Mesothelial cell of epicardium (in vitro differentiated cells): ENCODE measurements around the gene NEU1. TPM values are rescaled to one million over a fixed set of nuclear protein-coding genes. Genes with fewer than 3 reads are reported as not detected.
"Not testable (repeated sequence)": the region's sequence is repeated elsewhere in the genome, so short reads cannot be mapped to it uniquely, and the experiment has no call there.

Experiments used
- DNase-seq, 2 experiments: peaks; one replicate each; pipeline ENCODE4 v3.0.0; 2021; ENCODE audit warnings: low spot score in 2 of 2; ENCODE audit not compliant: unreplicated experiment in 2 of 2
- H3K27ac Mint-ChIP-seq: 2 replicates; pipeline ENCODE4 v1.8.0; 2021; ENCODE audit warnings: mixed read lengths
- H3K27me3 Mint-ChIP-seq: 2 replicates; pipeline ENCODE4 v1.8.0; 2021; ENCODE audit warnings: low read depth, mixed read lengths
- H3K36me3 Mint-ChIP-seq: 2 replicates; pipeline ENCODE4 v1.8.0; 2021; ENCODE audit warnings: mixed read lengths
- H3K4me1 Mint-ChIP-seq: 2 replicates; pipeline ENCODE4 v1.8.0; 2021; ENCODE audit warnings: mixed read lengths
- H3K4me3 Mint-ChIP-seq: 2 replicates; pipeline ENCODE4 v1.8.0; 2021; ENCODE audit warnings: mild to moderate bottlenecking, moderate library complexity, mixed read lengths
- H3K9me3 Mint-ChIP-seq: 2 replicates; pipeline ENCODE4 v1.8.0; 2021; ENCODE audit warnings: mixed read lengths
- CTCF ChIP-seq: fragments of 200-600 bp; sonication (generic); IDR thresholded peaks from one replicate; pipeline ENCODE4 v1.5.0; 2021; ENCODE audit warnings: antibody characterized with exemption; ENCODE audit not compliant: unreplicated experiment
- total RNA-seq: library from RNA; stranded (reverse); gene quantifications from 3 replicates; pipeline ENCODE4 v1.2.1, GENCODE V29; 2021

NEU1 gene
- total RNA-seq, 1 donor from 2014 or later: 24.7 TPM

DNA sequence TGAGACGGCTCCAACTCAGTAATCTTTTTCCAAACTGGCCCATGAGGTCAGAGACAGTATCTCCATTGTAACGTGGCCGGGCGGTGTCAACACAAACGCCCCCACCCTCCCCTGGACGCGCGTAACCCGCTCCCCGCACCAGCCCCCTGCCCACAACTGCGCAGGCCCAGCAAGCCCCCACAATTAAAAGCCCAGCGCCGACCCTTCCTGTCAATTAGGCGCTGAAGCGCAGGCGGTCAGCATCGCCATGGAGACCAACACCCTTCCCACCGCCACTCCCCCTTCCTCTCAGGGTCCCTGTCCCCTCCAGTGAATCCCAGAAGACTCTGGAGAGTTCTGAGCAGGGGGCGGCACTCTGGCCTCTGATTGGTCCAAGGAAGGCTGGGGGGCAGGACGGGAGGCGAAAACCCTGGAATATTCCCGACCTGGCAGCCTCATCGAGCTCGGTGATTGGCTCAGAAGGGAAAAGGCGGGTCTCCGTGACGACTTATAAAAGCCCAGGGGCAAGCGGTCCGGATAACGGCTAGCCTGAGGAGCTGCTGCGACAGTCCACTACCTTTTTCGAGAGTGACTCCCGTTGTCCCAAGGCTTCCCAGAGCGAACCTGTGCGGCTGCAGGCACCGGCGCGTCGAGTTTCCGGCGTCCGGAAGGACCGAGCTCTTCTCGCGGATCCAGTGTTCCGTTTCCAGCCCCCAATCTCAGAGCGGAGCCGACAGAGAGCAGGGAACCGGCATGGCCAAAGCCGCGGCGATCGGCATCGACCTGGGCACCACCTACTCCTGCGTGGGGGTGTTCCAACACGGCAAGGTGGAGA is 47.4 kb downstream of the NEU1 start, which contains the start of the genes HSPA1A and HSPA1L:
HSPA1A (plus strand) TSS at position 519 of the 814 bp plus-strand sequence; CDS start at position 733, 214 bp downstream.
HSPA1L (minus strand) TSS at position 259 of the 814 bp plus-strand sequence. CDS start 3,311 bp downstream, outside the sequence.
- TF ChIP-seq CTCF: no peak
- Mint-ChIP-seq H3K4me1 (peaks cover 33% of the 10 kb centered on the region), H3K36me3 (peaks cover 10% of the 10 kb centered on the region), H3K9me3 (peaks cover 4% of the 10 kb centered on the region), H3K27ac (peak within 1 kb of the TSS; percentile 100), H3K4me3 (peak within 1 kb of the TSS; percentile 82), H3K27me3 (no peaks in the 10 kb centered on the region)
- peak; percentile 82 to 89 for DNase-seq

GRCh38 chr6:31814677-31815024 is 48.0 kb downstream of the NEU1 start:
- peaks cover 10% of the 10 kb centered on the region for H3K36me3 Mint-ChIP-seq
- peak; percentile 84 to 86 for DNase-seq

GRCh38 chr6:31813465-31813849 is 49.2 kb downstream of the NEU1 start:
- H3K27ac Mint-ChIP-seq: peak overlapping the region; percentile 98
- DNase-seq: no peak
- no peaks in the 10 kb centered on the region for H3K27me3 Mint-ChIP-seq
- peaks cover 27% of the 10 kb centered on the region for H3K4me1 Mint-ChIP-seq
- TF ChIP-seq CTCF: no peak
- H3K36me3 Mint-ChIP-seq: peaks cover 8% of the 10 kb centered on the region
- H3K9me3 Mint-ChIP-seq: peaks cover 4% of the 10 kb centered on the region
- H3K4me3 Mint-ChIP-seq: no peak overlapping the region

More at GRCh38 chr6:31814677-31815024, 48.0 kb downstream of the NEU1 start:
- H3K27me3 Mint-ChIP-seq: no peaks in the 10 kb centered on the region
- H3K4me3 Mint-ChIP-seq: peak overlapping the region; percentile 82
- peaks cover 29% of the 10 kb centered on the region for H3K4me1 Mint-ChIP-seq
- H3K27ac Mint-ChIP-seq: peak overlapping the region; percentile 100
- peaks cover 4% of the 10 kb centered on the region for H3K9me3 Mint-ChIP-seq
- TF ChIP-seq CTCF: no peak

GRCh38 chr6:31811645-31812044 is 51.0 kb downstream of the NEU1 start:
- no peak for DNase-seq
- Mint-ChIP-seq H3K9me3 (no peaks in the 10 kb centered on the region), H3K4me1 (peaks cover 22% of the 10 kb centered on the region), H3K36me3 (no peaks in the 10 kb centered on the region), H3K4me3 (no peak overlapping the region), H3K27me3 (no peaks in the 10 kb centered on the region), H3K27ac (no peak overlapping the region)
- TF ChIP-seq CTCF: no peak

GRCh38 chr6:31808599-31808998 is 54.0 kb downstream of the NEU1 start:
- not testable (repeated sequence) for H3K9me3 Mint-ChIP-seq, H3K27me3 Mint-ChIP-seq, H3K36me3 Mint-ChIP-seq, DNase-seq, H3K4me3 Mint-ChIP-seq
- Mint-ChIP-seq H3K4me1 (peaks cover 16% of the 10 kb centered on the region), H3K27ac (peak overlapping the region; percentile 75)

Other genes starting within 250 kb of the NEU1 start
- 5.1 to 6.0 TPM (median 5.1 TPM) in 3 replicates for gene AIF1, start 247.6 kb downstream of the NEU1 start, total RNA-seq
- 273 to 290 TPM (median 288 TPM) in 3 replicates for gene PRRC2A, start 242.1 kb downstream of the NEU1 start, total RNA-seq
- 327 to 338 TPM (median 338 TPM) in 3 replicates for gene BAG6, start 210.2 kb downstream of the NEU1 start, total RNA-seq
- 2.4 to 3.4 TPM (median 3.1 TPM) in 3 replicates for gene APOM, start 206.9 kb downstream of the NEU1 start, total RNA-seq
- gene C6orf47, start 202.0 kb downstream of the NEU1 start, total RNA-seq: 19.0 to 19.3 TPM (median 19.2 TPM) in 3 replicates
- 12.7 to 14.8 TPM (median 14.3 TPM) in 3 replicates for gene GPANK1, start 197.8 kb downstream of the NEU1 start, total RNA-seq
- gene CSNK2B, start 196.7 kb downstream of the NEU1 start, total RNA-seq: 155 to 157 TPM (median 157 TPM) in 3 replicates
- gene LY6G5B, start 192.8 kb downstream of the NEU1 start, total RNA-seq: 34.2 to 37.5 TPM (median 36.5 TPM) in 3 replicates
- 1.5 to 2.3 TPM (median 2.3 TPM) in 3 replicates for gene LY6G5C, start 181.8 kb downstream of the NEU1 start, total RNA-seq
- 54.1 to 55.4 TPM (median 54.6 TPM) in 3 replicates for gene ABHD16A, start 159.5 kb downstream of the NEU1 start, total RNA-seq
- not detected in 3 replicates for gene LY6G6F, start 156.0 kb downstream of the NEU1 start, total RNA-seq
- 0.67 to 1.8 TPM (median 0.82 TPM) in 3 replicates for gene LY6G6D, start 147.5 kb downstream of the NEU1 start, total RNA-seq
- gene LY6G6C, start 141.1 kb downstream of the NEU1 start, total RNA-seq: 0.89 to 1.4 TPM (median 1.3 TPM) in 3 replicates
- gene MPIG6B, start 139.4 kb downstream of the NEU1 start, total RNA-seq: 0.16 to 0.33 TPM (median 0.25 TPM) in 3 replicates
- 142 to 144 TPM (median 143 TPM) in 3 replicates for gene DDAH2, start 133.5 kb downstream of the NEU1 start, total RNA-seq
- gene CLIC1, start 126.3 kb downstream of the NEU1 start, total RNA-seq: 133 to 139 TPM (median 136 TPM) in 3 replicates
- gene MSH5, start 122.8 kb downstream of the NEU1 start, total RNA-seq: 38.6 to 48.2 TPM (median 42.9 TPM) in 3 replicates
- gene SAPCD1, start 100.2 kb downstream of the NEU1 start, total RNA-seq: 8.7 to 12.8 TPM (median 11.6 TPM) in 3 replicates
- gene VWA7, start 85.5 kb downstream of the NEU1 start, total RNA-seq: 1.5 to 1.8 TPM (median 1.6 TPM) in 3 replicates
- 82.8 to 90.4 TPM (median 83.8 TPM) in 3 replicates for gene VARS1, start 67.1 kb downstream of the NEU1 start, total RNA-seq
- gene LSM2, start 55.9 kb downstream of the NEU1 start, total RNA-seq: 55.8 to 58.2 TPM (median 57.0 TPM) in 3 replicates
- 1.7 to 2.2 TPM (median 2.1 TPM) in 3 replicates for gene HSPA1L, start 47.5 kb downstream of the NEU1 start, total RNA-seq
- 61.3 to 70.1 TPM (median 61.7 TPM) in 3 replicates for gene HSPA1A, start 47.3 kb downstream of the NEU1 start, total RNA-seq
- gene HSPA1B, start 35.1 kb downstream of the NEU1 start, total RNA-seq: 105 to 109 TPM (median 108 TPM) in 3 replicates
- gene SLC44A4, start 16.2 kb upstream of the NEU1 start, total RNA-seq: 0.40 to 0.94 TPM (median 0.66 TPM) in 3 replicates
- gene EHMT2, start 34.9 kb upstream of the NEU1 start, total RNA-seq: 127 to 135 TPM (median 129 TPM) in 3 replicates
- gene ZBTB12, start 39.3 kb upstream of the NEU1 start, total RNA-seq: 35.3 to 37.1 TPM (median 35.9 TPM) in 3 replicates
- gene C2, start 64.9 kb upstream of the NEU1 start, total RNA-seq: 1.6 to 2.9 TPM (median 2.7 TPM) in 3 replicates
- 1.4 to 2.4 TPM (median 1.8 TPM) in 3 replicates for gene CFB, start 83.3 kb upstream of the NEU1 start, total RNA-seq
- gene NELFE, start 96.2 kb upstream of the NEU1 start, total RNA-seq: 55.5 to 60.0 TPM (median 59.8 TPM) in 3 replicates
- gene SKIC2, start 96.4 kb upstream of the NEU1 start, total RNA-seq: 78.6 to 84.3 TPM (median 82.0 TPM) in 3 replicates
- gene DXO, start 109.3 kb upstream of the NEU1 start, total RNA-seq: 25.2 to 28.1 TPM (median 26.1 TPM) in 3 replicates
- 12.0 to 15.3 TPM (median 12.3 TPM) in 3 replicates for gene C4A, start 119.2 kb upstream of the NEU1 start, total RNA-seq
- gene C4B, start 152.0 kb upstream of the NEU1 start, total RNA-seq: 10.4 to 12.5 TPM (median 11.5 TPM) in 3 replicates
- gene CYP21A2, start 175.6 kb upstream of the NEU1 start, total RNA-seq: 0.58 to 1.2 TPM (median 0.91 TPM) in 3 replicates
- gene TNXB, start 246.5 kb upstream of the NEU1 start, total RNA-seq: 10.8 to 13.9 TPM (median 13.6 TPM) in 3 replicates